HG02763 (cell line): ENCODE results near the gene GFER.

Experiments used
- ATAC-seq: cut with Tn5 transposase; IDR thresholded peaks from one replicate; pipeline ENCODE4 v1.9.1; 2021; ENCODE audit warnings: mild to moderate bottlenecking, moderate library complexity; ENCODE audit not compliant: unreplicated experiment

GFER gene

DNA sequence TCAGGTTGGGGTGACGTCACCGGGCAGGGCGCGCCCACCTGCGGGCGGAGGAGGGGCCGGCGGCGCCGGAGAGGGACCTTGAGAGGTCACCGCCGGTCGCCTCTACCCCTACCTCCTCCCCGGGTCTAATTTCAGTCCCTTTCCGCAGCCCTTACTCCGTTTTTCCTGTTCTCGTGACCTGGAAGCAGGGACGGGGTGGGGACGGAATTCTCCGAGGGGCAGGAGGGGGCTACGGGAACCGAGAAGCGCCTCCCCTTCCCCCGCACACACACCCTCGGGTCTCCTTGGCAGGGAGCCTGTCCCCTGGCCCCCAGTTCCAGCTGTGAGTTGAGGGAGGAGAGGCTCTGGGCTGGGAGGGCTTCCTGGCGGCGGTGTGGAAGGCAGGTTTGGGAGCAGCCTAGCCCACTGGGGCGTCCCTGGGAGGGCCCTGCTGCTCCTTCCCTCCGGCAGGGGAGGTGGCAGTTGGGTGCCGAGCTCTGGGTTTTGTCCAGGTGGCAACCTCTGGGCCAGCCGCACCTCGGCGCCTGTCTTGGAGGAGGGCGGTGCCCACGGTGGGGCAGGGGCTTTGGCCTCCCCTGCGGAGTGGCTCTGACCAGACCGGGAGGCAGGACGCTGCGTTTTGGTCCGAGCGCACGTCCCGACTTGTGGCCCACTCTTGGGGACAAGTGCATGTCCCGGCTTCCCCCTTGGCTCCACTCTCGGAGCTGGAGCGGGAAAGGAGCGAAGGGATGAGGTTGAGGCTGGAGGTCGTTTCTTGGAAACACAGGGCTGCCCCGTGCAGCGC, 6.5 kb downstream of the GFER start:
- ATAC-seq: no peak

DNA sequence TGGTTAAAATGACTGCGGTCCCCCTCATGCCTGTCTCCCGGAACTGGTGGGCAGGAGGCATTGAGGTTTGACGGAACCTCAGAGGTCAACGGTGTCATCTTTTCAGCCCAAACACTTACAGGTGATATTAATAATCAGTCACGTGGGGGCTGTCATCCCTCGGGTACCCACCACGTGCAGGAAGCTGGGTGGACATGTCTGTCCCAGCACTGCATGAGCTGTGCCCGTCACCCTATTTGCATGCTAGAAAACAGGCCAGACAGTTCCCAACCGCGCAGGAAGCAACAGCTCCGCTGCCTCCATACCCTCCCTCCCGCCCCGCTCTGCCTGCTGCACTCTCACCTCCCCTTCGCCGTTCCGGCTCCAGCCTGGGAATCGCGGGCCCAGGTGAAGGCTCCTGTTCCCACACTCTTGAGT, 7.2 kb downstream of the GFER start:
- peak; percentile 31 for ATAC-seq

DNA sequence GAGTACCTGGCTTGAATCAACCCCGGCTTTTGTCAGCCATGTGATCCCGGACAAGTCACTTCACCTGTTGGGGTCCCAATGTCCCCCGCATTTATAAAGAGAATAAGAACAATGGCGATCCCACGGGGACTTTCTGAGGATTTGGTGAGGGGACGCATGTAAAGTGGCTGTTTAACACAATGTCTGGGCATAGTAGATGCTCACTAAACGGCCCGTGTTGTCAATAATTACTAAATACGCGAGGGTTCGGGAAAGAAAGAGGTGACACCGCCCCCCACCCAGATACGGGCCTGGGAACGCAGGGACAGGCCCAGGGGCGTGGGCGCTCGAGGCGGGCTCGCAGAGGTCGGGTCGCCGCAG, 7.6 kb downstream of the GFER start:
- ATAC-seq: no peak

DNA sequence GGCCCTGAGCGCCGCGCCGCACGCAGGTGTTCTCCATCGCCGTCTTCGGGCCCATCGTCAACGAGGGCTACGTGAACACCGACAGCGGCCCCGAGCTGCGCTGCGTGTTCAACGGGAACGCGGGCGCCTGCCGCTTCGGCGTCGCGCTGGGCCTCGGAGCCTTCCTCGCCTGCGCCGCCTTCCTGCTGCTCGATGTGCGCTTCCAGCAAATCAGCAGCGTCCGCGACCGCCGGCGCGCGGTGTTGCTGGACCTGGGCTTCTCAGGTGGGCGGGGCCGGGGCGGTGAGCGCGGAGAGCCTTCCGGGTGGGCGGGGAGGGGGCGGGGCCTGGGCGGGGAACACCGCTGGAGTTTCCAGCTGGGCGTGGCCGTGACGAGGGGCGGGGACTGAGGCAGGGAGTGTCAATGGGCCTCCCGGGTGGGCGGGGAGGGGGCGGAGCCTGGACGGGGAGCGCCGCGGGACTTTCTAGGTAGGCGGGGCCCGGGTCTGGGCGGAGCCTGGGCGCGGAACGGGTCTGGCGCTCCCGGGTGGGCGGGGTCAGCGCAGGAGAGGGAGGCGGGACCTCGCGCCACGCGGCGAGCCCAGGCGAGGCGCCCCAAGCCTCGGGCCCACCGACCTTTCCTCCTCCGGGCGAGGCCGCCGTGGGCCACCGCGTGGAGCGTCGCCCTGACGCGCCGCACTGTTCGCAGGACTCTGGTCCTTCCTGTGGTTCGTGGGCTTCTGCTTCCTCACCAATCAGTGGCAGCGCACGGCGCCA, 8.1 kb downstream of the GFER start:
- peak; percentile 49 for ATAC-seq

DNA sequence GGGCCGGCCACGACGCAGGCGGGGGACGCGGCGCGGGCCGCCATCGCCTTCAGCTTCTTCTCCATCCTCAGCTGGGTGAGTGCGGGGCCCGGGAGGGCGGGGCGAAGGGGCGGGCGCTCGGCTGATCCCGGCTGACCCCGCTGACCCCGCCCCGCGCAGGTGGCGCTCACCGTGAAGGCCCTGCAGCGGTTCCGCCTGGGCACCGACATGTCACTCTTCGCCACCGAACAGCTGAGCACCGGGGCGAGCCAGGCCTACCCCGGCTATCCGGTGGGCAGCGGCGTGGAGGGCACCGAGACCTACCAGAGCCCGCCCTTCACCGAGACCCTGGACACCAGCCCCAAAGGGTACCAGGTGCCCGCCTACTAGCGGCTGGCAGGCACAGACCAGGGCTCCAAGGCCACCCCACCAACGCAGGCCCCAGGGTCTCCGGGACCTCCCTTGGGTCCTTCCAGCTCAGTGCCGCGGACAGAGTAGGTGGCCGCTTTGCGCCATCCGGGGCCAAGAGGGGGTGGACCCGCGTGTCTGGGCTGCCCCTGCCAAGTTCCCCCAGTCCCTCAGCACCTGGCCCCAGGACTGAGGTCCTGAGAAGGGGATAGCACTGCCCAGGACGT, 8.8 kb downstream of the GFER start:
- ATAC-seq: no peak

DNA sequence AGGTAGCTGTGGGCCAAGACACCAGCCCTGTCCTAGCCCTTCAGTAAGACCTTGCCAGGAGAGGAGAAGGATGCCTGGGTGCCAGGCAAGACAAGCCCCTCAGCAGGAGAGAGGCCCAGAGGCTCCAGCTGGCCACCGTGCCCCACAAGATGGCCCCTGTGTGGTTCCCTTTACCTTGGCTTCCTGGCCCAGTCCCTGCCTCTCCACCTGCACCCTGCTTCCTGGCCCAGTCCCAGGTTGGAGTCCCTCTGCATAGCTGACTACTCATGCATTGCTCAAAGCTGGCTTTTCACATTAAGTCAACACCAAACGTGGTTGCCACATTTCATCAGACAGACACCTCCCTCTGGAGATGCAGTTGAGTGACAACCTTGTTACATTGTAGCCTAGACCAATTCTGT, 9.7 kb downstream of the GFER start:
- no peak for ATAC-seq

DNA sequence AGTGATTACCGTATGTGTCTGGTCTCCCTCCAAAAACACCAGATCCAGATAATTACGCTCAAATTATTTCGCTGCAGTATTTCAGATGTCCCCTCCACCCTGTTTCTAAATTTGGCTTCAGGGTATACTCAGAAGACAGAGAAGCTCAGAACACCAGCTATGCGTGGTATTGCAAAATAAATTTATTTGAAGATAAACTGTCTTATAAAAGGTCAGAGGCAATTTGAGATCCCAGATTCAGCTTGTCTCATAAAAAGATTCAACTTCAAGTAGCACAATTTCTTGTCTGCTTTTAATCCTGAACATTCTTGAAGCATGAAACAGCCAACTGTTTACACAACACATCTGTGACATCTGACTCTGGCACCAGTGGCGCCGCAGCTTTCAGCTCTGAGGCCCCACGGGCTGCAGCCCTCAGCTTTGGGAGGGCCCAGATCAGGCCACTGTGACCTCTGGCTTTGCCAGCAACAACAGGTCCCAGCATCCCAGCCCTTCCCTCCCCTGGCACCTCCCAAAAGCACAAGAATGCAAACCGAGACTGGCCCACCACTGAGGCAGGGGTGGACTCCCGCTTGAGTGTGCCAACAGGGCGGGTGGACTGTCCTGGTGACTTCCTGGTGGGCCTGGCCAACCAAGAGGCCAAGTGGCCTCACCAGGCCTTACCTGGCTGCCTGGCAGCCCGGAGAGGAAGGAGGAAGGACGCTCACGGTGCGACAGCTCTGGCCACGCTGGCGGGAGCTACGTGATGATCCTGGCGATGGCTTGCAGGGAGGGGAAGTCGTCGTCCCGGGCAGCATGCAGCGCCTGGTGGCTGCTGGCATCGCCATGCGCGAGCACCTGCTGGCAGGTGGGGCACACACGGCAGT, 13.7 kb downstream of the GFER start:
- no peak for ATAC-seq

DNA sequence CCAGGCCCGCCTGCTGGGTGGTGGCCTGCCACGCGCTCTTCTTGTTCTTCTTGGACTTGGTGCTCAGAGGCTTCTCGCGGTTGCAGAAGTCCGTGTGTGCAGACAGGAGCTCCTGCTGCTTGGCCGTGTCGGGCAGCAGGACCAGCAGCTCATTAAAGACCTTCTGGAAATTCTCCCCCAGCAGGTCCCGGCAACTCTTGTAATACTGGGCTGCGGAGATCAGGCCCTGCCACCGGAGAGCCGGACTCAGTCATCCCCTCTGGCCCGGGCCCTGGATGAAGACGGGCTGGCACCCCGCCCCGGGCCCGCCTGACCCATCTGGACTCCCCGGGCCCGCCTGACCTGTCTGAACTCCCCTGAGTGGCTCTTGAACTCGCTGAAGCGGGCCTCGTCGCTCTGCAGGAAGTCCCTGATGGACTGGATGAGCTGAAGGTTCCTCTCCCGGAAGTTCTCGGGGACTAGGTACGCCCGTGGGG, 14.4 kb downstream of the GFER start:
- no peak for ATAC-seq

DNA sequence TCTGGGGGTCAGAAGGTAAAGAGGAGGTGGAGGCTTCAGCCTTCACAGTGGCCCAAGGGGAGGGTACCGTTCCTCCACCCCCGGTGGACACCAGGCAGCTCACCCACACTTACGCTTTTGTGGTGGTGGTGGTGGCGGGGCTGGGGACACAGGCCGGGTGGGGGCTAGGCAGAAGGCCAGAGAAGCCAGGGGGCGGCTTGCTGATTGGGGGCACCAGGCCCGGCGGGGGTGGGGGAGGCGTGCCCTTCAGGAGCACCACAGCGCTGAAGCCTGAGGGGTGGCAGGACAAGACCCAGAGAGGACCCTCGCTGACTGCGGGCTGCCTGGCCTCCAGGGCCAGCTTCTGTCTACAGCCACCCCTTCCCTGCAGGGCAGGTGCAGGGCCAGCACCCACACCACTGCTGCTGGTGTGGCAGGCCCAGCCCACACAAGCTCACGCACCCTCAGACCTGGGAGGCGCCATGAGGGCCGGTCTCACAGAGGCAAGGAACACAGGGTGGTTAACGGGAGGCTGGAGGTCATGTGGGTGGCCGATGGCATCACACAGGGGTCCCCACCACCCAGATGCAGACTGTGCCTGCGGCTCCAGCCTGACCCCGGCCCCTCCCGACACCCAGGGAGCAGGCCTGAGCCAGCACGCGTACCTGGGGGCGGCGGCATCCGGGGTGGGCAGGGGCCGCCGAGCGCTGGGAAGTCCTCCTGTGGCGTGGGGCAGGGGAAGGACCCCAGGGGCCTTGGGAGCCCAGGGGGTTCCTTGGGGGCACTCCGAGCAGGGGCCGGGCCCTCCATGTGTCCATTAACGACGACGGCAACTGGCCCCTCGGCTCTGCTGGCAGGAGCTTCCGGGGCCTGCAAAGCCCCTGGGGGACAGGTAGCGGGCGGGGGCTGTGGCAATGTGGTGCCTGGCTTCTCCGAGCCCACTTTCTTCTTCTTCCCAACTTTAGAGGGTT, 15.1 kb downstream of the GFER start:
- no peak for ATAC-seq

DNA sequence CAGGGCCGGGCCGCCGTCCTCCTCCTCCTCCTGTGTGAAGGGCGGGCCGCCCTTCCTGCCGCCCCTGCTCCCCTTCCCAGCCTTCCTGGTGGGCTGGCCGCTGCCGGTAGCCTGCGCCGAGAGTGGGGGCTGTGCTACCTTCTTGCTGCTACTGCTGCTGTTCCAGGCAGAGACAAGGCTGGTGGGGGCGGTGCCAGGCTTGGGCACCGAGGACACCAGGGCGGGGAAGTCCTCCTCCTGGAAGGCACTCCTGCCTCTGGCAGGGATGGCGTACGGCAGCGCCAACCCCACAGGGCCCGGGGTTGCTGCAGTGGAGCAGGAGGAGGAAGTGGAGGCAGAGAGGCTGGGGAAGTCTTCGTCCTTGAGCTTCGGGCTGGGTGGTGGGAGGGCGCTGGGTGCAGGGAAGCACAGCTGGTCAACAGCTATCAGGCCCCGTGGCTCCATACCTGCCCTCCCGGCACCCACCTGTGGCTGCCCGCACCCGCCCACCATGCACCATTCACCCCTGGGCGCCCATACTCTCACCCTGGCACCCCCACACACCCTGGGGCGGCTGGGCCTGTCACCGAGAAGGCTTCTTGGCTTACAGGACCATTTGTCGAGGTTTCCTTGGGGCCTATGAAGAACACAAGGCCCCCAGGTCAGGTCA, 16.0 kb downstream of the GFER start:
- ATAC-seq: no peak

DNA sequence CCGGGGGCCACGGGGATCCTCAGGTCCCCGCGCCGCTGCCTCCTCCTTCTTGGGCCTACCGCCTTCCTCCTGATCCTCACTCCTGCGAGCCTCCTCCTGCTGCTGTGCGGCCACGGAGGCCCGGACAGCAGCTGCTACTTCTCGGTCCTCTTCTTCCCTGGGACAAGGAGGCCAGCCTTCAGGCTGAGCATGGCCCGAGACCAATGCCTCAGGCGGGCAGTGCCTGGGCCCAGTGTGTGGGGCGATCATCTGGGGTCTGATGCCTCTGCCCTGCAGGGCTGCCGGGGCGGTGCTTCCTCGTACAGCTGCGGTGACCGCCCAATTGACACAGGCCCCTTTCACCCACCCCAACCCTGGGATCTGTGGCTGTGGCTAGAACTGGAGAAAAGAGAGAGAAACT, 17.0 kb downstream of the GFER start:
- ATAC-seq: no peak

DNA sequence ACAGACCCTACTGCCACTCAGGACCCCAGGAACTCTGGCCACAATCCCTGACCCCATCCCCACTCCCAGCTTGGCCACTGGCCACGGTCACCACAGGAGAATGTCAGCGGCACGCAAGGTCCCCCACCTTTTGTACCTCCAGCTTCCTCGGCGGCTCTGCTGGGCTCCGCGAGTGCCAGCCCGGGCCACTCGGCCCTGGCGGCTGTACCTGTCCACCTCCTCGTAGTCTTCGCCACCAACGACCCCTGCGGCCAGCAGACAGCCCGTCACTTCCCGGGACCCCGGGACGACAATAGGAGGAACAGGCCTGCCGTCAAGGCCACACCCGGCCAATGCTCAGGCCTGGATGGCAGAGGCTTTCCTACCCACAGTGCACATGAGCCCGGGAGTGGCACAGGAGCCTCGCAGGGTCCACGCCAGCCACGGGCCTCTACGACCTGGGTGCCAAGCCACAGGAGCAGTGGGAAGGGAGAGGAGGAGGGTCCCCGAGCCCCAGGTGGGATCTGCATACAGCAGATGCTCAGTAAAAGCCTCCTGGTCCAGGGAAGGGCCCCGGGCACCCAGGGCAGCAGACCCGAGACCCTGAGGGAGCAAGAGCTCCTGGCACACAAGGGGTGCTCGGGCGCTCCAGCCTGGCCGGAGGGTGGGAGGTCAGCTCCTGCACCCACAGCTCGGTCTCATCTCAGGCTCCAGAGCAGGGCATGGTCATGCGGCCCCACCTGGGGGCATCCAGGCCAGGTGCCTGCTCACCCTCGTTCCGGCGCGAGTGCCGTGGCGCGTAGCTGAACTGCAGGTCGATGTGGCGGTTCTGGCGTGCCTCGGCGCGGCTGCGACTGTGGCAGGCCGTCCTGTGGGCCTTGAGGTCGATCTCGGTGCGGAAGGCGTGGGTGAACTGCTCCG, 17.7 kb downstream of the GFER start:
- no peak for ATAC-seq

DNA sequence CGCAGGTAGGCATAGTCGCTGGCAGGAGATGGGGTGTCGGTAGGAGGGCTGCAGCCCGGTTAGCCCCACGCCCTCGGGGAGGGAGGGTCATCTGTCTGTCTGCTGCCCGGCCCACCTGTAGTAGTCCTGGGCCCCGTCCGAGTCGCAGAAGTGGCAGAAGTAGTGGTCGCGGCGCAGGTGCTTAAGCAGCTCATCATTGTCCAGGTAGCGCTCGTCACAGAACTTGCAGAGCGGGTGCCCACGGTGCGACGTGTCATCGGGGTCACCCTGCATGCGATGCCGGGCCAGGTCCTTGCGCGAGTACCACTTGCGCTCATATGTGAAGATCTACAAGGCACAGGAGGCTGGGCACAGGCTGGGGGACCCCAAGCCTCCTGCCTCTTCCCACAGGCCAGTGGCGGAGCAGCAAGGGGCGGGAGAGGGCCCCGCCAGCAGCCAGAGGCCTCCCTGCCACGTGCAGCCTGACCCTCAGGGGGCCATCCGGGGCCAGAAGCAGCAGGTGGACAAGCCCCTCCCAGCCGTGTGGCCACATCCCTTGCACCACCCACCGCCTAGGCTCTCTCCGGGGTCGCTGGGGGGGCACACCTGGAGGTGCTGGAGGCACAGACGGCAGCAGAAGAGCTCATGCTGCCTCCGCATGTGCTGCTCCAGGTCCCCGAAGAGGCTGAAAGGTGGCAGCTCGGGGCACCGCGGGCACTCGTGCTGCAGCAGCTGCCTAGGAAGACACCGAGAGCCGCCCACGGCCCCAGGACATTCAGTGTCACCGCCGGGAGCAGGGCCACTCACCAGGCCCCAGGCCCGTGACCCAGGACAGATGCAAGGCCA, 18.6 kb downstream of the GFER start:
- ATAC-seq: no peak

DNA sequence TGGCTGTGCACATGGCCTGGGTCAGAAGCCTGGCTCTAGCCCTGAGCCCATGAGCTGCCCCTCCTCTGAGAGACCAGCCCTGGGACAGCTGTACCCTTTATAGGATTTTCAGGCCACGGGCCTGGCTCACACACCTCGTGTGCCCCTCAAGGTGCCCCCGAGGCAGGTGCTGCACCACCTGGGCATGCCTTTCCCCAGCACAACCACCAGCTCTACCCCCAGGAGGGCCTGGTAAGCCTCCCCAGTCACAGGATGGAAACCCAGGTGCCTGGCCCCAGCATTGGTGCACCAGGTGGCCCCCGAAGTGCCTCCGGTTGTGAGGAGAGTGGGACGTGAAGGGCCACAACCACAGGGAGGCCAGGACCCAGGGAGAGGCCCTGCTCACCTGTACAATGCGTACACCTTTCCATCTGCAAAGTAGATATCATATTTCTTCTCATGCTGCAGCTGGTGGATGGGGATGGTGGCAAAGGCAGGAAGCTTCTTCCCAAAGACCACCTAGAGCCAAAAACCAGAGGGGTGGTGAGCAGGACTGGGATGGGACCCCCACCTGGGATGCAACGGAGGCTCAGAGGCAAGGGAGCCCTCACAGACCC, 19.3 kb downstream of the GFER start:
- ATAC-seq: no peak

DNA sequence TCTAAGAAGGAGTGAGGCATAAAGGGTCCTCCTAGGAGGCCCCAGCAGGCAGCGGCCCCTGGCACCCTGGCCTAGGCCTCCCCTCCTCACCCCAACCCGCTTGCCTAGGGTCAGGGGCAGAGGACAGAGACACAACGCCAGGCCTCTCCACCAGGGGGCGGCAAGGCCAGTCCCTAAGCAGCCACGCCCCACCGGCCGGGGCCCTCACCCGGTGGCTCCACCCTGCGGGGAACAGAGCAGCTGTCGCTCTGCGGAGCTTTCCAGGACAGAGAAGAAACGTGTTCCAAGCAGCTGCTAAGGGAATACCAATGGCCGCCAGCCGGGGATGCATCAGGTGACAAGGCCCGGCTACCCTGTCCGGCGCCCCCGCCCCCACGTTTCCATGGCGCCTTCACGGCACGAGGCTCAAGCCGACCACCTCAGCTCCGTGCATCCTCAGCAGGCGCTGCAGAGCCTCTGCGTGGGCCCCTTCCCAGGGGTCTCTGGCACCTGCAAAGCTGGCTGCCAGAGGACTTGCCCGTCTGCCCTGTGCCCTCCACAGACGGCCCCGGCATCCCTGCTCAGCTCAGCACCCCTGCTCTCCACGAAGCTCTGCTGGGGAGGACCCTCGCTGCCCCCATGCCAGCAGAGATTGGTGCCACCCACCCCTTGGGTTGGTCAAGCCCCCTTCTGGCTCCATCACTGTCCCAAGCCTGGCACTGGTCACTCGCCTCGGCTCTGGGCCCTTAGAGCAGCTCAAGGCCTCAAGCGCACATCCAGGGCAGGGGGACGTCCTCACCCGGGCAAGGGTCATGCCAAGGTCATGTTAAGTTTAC, 20.0 kb downstream of the GFER start:
- no peak for ATAC-seq

DNA sequence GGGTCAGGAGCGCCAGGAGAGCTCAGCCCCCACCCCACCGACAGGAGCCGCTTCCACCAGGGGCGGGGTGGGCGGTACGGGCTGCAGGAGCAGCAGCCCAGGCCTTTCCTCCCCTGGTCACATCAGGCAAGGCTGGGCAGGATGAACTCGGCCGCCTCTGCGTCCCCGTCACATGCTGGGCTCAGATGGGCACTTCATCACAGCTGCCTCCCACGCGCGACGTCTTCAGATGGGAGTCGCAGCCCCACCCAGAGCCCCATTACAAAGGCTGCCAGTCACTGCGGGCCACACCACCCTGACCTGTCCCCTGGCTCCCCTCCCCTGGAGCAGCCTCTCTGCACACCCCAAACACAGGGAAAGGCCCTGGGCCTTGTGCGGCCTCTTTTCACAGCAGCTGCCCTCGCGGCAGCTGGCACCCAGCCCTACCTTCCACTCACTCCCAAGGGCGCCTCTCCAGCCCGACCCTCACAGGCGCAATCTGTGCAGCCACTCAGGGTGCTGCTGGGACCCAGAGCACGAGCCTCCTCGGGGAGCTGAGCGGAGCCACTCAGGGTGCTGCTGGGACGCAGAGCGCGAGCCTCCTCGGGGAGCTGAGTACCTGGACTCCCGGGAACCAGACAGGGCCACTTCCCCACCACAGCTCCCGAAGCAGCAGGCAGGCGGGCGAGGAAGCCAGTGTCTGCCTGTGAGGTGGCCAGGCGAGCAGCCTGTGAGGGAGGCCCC, 21.0 kb downstream of the GFER start:
- ATAC-seq: no peak
